Measurements from ENCODE around the gene GPATCH1. TPM values are rescaled to one million over a fixed set of nuclear protein-coding genes. Genes with fewer than 3 reads are reported as not detected.

The GPATCH1 gene
- polyA plus RNA-seq, 1 donor from 2014 or later = 11.5 TPM

GRCh38 chr19:33130433-33130832, 49.5 kb downstream of the GPATCH1 start:
- H3K9me2 ChIP-seq (ENCODE audit: insufficient read depth, low read length) = no peaks in the 10 kb centered on the region
- no peak overlapping the region for H3K27ac ChIP-seq (ENCODE audit: low read length)
- TF ChIP-seq TAF1 (IDR thresholded peaks at IDR 0.05; ENCODE audit: low read depth) (no peak), MXI1 (conservative IDR thresholded peaks at IDR 0.05; ENCODE audit: poor library complexity, severe bottlenecking) (no peak), POLR2AphosphoS5 (IDR thresholded peaks at IDR 0.05) (no peak), RAD21 (conservative IDR thresholded peaks at IDR 0.05) (no peak), SMC3 (conservative IDR thresholded peaks at IDR 0.05; ENCODE audit: poor library complexity) (no peak)
- TF ChIP-seq, protein P1, sequence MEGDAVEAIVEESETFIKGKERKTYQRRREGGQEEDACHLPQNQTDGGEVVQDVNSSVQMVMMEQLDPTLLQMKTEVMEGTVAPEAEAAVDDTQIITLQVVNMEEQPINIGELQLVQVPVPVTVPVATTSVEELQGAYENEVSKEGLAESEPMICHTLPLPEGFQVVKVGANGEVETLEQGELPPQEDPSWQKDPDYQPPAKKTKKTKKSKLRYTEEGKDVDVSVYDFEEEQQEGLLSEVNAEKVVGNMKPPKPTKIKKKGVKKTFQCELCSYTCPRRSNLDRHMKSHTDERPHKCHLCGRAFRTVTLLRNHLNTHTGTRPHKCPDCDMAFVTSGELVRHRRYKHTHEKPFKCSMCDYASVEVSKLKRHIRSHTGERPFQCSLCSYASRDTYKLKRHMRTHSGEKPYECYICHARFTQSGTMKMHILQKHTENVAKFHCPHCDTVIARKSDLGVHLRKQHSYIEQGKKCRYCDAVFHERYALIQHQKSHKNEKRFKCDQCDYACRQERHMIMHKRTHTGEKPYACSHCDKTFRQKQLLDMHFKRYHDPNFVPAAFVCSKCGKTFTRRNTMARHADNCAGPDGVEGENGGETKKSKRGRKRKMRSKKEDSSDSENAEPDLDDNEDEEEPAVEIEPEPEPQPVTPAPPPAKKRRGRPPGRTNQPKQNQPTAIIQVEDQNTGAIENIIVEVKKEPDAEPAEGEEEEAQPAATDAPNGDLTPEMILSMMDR (IDR thresholded peaks at IDR 0.05; ENCODE audit: poor library complexity, severe bottlenecking) = no peak
- TF ChIP-seq, protein P2, sequence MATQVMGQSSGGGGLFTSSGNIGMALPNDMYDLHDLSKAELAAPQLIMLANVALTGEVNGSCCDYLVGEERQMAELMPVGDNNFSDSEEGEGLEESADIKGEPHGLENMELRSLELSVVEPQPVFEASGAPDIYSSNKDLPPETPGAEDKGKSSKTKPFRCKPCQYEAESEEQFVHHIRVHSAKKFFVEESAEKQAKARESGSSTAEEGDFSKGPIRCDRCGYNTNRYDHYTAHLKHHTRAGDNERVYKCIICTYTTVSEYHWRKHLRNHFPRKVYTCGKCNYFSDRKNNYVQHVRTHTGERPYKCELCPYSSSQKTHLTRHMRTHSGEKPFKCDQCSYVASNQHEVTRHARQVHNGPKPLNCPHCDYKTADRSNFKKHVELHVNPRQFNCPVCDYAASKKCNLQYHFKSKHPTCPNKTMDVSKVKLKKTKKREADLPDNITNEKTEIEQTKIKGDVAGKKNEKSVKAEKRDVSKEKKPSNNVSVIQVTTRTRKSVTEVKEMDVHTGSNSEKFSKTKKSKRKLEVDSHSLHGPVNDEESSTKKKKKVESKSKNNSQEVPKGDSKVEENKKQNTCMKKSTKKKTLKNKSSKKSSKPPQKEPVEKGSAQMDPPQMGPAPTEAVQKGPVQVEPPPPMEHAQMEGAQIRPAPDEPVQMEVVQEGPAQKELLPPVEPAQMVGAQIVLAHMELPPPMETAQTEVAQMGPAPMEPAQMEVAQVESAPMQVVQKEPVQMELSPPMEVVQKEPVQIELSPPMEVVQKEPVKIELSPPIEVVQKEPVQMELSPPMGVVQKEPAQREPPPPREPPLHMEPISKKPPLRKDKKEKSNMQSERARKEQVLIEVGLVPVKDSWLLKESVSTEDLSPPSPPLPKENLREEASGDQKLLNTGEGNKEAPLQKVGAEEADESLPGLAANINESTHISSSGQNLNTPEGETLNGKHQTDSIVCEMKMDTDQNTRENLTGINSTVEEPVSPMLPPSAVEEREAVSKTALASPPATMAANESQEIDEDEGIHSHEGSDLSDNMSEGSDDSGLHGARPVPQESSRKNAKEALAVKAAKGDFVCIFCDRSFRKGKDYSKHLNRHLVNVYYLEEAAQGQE (IDR thresholded peaks at IDR 0.05; ENCODE audit: borderline replicate concordance) = no peak
- no peak overlapping the region for H3K9ac ChIP-seq (ENCODE audit: low read length)
- no peak overlapping the region for H3K4me2 ChIP-seq (ENCODE audit: low read length)
- no peak overlapping the region for H2AFZ ChIP-seq (ENCODE audit: low read depth, low read length)
- H4K20me1 ChIP-seq (ENCODE audit: insufficient read depth) = no peaks in the 10 kb centered on the region
- H3K4me3 ChIP-seq (ENCODE audit: low read length) = no peak overlapping the region
- H3F3A ChIP-seq (ENCODE audit: insufficient read depth, low read length, poor library complexity, severe bottlenecking) = no peaks in the 10 kb centered on the region
- H3K79me2 ChIP-seq (replicated peaks; ENCODE audit: insufficient read depth, low read length) = no peaks in the 10 kb centered on the region
- H3K36me3 ChIP-seq (ENCODE audit: insufficient read depth, low read length) = no peaks in the 10 kb centered on the region
- H3K27me3 ChIP-seq (ENCODE audit: insufficient read depth, low read depth, low read length) = no peaks in the 10 kb centered on the region
- H3K9me3 ChIP-seq (ENCODE audit: low read length) = no peaks in the 10 kb centered on the region

DNA sequence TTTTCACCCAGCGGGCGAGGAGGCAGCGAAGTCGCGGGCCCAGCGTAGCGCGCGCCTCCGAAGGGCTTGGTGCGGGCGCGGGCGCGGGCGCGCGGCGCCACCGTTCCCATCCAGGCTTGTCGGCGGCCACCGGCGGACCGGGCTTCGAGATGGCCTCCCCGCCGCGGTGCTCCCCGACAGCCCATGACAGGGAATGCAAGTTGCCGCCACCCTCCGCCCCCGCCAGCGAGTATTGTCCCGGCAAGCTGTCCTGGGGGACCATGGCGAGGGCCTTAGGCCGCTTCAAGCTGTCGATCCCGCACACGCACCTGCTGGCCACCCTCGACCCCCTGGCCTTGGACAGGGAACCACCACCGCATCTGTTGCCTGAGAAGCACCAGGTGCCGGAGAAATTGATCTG, 51.0 kb downstream of the GPATCH1 start, which contains the start of gene WDR88:
TSS of gene WDR88 (plus strand) at position 94 of the 400 bp plus-strand sequence. CDS start at position 150, 56 bp downstream.
- Histone ChIP-seq H4K20me1 (ENCODE audit: insufficient read depth) (no peaks in the 10 kb centered on the region), H3K4me2 (ENCODE audit: low read length) (no peak within 1 kb of the TSS), H3K27me3 (ENCODE audit: insufficient read depth, low read depth, low read length) (no peaks in the 10 kb centered on the region), H3F3A (ENCODE audit: insufficient read depth, low read length, poor library complexity, severe bottlenecking) (no peaks in the 10 kb centered on the region), H3K9me3 (ENCODE audit: low read length) (no peaks in the 10 kb centered on the region), H3K27ac (ENCODE audit: low read length) (no peak within 1 kb of the TSS), H3K79me2 (replicated peaks; ENCODE audit: insufficient read depth, low read length) (no peaks in the 10 kb centered on the region), H3K36me3 (ENCODE audit: insufficient read depth, low read length) (no peaks in the 10 kb centered on the region), H2AFZ (ENCODE audit: low read depth, low read length) (no peak within 1 kb of the TSS), H3K9ac (ENCODE audit: low read length) (no peak within 1 kb of the TSS), H3K9me2 (ENCODE audit: insufficient read depth, low read length) (no peaks in the 10 kb centered on the region), H3K4me3 (ENCODE audit: low read length) (no peak within 1 kb of the TSS)
- TF ChIP-seq, protein P1 (IDR thresholded peaks at IDR 0.05; ENCODE audit: poor library complexity, severe bottlenecking) = no peak
- no peak for TF ChIP-seq RAD21 (conservative IDR thresholded peaks at IDR 0.05)
- no peak for TF ChIP-seq EP300 (conservative IDR thresholded peaks at IDR 0.05; ENCODE audit: poor library complexity, severe bottlenecking)
- TF ChIP-seq EZH2 (IDR thresholded peaks at IDR 0.05; ENCODE audit: borderline replicate concordance, insufficient read depth, low read length, poor library complexity, severe bottlenecking) = no peak
- TF ChIP-seq POLR2AphosphoS5 (IDR thresholded peaks at IDR 0.05) = no peak
- no peak for TF ChIP-seq SMC3 (conservative IDR thresholded peaks at IDR 0.05; ENCODE audit: poor library complexity)
- no peak for TF ChIP-seq TAF1 (IDR thresholded peaks at IDR 0.05; ENCODE audit: low read depth)
